Measurements from ENCODE around the gene PRKAR1A.
A peak's percentile ranks its signal among the peaks of the same experiment; 100 is the strongest.
"Not testable (repeated sequence)": the region's sequence is repeated elsewhere in the genome, so short reads cannot be mapped to it uniquely, and the experiment has no call there.

The PRKAR1A gene

GRCh38 chr17:68512247-68512959, at the start of gene PRKAR1A:
PRKAR1A (plus strand) TSS chr17:68512430; CDS start chr17:68515400, 2,970 bp downstream.
- peak; percentile 95 to 100 (median 99) for DNase-seq
- intact Hi-C loops (cut with DNase I): loop anchor here (5.0 to 10.0 kb wide), 2 partner anchors 55 to 722 kb away; partner anchors contain the start of gene WIPI1

DNA sequence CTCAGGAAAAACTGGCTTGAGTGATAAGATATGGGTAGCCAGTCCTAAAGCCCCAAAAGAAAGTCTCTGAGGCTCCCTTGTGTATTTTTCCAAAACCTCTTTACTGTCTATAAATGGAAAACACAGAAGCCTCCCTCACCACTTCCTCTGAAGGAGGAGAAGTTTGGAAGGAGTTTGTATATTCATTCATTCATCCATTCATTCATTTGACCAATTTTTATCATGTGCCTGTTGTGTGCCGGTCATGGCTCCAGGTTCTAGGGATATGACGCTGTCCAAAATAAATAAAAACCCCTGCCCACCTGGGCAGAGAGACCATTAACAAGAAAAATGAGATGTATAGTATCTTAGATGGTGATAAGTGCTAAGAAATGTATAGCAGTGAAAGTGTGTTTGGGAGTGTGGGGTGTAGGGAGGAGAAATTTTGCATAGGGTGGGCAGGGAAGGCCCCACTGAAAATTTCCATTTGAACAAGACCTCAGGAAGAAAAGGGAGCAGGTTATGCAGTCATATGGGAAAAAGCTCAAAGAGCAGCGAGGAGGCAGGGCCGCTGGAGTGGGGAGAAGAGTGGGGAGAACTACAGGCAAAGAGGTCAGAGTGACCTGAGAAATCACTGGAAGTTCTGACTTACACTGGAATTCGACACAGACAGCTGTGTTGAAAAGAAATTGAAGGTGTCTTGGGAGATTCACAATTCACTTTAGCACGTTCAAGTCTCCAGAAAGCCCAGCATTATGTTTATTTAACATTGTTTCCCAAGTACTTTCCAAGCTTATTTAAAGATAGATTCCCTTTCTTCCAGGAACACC, 48.8 kb upstream of the PRKAR1A start:
- DNase-seq: no peak
- intact Hi-C loops (cut with DNase I): loop anchor here (2.0 kb wide), 1 partner anchor 201 kb away; no protein-coding TSS in a partner anchor

DNA sequence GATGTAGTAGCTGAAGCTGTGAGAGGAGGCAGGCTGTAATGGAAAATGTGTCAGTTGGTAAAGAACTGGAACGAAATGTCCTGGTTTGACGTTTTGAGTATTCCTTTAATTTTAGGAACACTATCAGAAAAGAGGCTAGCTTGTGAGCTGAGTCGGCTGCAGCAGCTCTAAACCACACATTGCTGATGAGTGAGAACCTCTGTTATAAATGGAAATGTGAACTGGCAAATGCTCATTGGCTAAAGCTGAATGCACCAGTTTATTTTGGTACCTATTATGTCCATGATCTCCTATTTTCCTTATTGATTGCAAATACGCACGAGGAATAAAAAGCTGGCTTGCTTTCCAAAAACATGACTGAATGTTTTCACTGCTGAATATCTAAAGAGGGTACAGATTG, 43.9 kb upstream of the PRKAR1A start:
- DNase-seq: no peak
- intact Hi-C loops (cut with DNase I): loop anchor here (5.0 kb wide), 1 partner anchor 289 kb away; no protein-coding TSS in a partner anchor

DNA sequence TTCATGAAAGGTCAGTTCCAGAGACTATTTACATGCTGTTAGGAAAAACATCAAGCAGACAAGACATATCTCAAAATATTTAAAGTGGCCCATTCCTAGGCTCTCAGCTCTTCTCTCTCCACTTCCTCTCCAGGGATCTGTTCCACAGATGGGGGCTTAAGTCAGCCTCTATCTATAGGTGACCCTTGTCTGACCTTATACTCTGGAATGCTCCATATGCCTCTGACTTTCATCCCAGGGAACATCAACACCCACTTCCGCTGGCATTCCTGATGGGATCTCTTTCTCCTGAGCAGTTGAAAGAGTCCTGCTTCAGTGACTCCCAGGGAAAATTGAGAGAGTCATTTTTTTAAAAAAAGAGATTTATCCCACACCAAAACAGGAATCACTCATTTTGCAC, 43.4 kb upstream of the PRKAR1A start:
- DNase-seq: no peak
- intact Hi-C loops (cut with DNase I): loop anchor here (5.0 kb wide), 1 partner anchor 289 kb away; no protein-coding TSS in a partner anchor

- intact Hi-C loops (cut with DNase I): no loop called here
Observed at GRCh38 chr17:68470961-68471360, 41.3 kb upstream of the PRKAR1A start.

DNA sequence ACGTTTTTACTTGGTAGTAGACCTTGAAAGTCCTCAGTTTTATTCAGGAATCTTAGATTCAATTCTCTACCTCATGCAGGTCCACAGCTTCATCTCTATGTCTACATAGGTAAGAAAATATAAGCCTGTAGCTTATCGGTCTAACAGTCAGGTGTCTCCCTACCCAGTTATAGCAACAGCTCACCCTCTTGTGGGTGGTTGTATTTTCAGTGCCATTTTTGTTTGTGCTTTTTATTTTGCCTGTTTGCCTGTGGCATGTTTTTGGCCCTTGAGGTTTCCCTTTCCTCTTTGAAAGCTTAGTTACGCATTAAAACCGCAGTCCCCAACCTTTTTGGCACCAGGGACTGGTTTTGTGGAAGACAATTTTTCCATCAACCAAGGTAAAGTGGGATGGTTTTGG, 31.3 kb upstream of the PRKAR1A start:
- intact Hi-C loops (cut with DNase I): no loop called here

More at GRCh38 chr17:68470961-68471360, 41.3 kb upstream of the PRKAR1A start:
- no peak for DNase-seq

DNA sequence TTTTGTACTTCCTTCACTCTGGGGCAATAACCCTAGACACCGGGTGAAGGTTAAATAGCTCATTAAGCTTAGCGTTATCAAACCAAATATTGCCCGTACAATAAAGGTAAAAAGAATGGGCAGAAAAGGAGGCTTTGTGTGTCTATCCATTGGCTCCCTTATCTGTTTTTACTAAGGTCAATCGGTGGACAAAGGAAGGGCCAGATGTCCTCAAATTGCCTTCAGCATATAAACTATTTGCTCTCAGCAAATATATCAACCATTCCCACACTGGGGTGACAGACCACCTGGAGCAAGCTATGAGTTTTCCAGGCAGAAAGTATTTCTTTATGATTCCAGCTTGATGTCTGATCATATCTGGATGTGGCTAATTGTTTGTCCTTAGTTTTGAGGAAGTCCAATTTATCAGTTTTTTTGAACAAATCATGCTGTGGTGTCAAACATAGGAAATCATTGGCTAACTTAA, 29.6 kb upstream of the PRKAR1A start:
- intact Hi-C loops (cut with DNase I): no loop called here
- no peak for DNase-seq

More for the DNA sequence above, 31.3 kb upstream of the PRKAR1A start:
- no peak for DNase-seq

- intact Hi-C loops (cut with DNase I): no loop called here
- DNase-seq: no peak
Observed at GRCh38 chr17:68484458-68484857, 27.8 kb upstream of the PRKAR1A start.

DNA sequence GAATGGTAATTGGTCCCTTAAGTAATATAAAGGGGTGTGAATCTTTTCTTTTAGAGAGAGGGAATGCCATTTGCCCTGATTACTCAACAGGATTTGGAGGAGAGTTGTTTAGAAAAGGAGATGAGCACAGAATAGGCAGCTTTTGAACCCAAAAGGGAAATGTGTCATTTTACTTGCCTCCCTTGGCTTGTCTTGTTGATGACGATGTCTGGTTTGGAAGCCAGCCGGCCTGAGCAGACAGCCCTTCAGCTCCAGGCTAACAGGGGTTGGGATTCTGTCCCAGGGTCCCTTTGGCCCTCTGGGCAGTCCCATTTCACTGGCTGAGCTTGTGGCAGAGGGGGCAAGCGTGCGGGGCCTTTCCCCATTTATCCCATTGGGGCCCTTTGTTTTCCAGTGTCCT, 22.3 kb upstream of the PRKAR1A start:
- intact Hi-C loops (cut with DNase I): no loop called here
- DNase-seq: no peak

DNA sequence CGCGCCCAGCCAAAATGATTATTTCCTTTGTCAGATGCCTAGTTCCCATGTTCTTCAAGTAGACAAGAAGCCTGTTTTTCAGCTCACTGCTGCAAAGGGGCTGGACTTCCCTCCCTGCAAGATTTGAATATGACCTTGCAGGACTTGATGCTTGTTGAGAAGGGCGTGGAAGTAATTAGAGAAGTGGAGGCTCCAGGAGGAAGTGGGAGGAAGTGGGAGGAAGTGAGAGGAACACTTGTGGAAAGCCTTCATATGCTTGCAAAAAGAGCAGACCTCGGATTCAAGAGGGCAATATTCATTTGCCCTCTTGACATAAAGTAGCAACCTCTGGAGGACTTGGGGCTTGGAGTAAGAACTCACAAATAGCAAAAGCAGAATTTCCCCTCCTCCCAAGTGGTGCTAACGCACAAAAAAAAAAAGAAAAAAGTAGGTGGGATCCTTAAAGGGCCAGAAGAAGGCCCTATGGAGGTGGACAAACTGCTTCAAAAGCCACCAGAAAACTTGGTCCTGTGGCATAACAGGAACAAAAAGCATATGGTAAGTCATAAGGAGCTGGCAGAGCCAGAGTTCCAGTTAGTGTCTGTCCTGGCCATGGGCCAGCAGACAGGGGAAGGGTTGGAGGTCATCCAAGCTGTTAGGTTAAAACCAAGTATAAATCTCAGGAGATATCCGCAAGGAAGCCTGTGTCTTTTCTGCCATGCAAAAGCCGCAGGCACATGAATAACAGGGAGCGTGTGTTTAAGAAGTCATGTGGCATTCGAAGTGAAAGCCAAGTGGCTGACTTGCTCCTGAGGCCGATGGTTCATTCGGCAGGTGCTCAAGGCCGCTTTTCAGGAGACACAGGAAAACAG, 20.6 kb upstream of the PRKAR1A start:
- DNase-seq: no peak
- intact Hi-C loops (cut with DNase I): no loop called here

DNA sequence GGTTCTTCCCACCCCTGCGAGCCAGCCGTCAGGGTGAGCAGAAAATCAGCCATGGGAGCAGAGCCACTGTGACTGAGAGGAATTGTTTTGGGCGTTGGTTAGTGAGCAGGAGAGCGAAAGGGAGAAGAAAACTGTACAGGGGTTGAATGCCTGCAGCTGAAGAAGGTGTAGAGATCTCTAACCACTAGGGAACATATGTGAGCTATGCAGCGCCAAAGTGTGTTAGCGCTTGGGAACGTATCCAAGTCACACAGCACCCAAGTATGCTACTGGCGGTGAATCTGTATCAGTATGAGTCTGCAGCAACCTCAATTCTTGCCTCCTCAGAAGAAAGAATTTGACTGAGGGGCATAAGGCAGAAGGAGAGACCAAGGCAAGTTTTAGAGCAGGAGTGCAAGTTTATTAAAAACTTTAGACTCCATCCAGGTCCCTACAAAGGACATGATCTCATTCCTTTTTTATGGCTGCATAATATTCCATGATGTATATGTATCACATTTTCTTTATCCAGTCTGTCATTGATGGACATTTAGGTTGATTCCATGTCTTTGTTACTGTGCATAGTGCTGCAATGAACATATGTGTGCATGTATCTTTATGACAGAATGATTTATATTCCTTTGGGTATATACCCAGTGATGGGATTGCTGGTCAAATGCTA, 19.7 kb upstream of the PRKAR1A start:
- DNase-seq; intact Hi-C loops (cut with DNase I): not testable (repeated sequence)

DNA sequence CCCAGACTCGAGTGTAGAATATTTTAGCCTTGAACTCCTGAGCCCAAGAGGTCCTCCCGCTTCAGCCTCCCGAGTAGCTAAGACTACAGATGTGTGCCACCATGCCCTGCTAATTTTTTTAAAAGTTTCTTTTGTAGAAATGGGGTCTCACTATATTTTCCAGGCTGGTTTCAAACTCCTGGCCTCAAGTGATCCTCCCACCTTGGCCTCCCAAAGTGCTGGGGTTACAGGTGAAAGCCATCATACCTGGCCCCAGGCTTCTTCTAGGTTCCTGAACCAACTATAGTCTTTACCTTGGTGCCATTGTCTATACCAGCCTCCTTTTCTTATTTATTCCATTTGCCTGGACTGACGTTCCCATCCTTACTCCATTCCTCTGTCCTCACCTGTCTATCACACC, 17.1 kb upstream of the PRKAR1A start:
- intact Hi-C loops (cut with DNase I): no loop called here
- DNase-seq: no peak

- intact Hi-C loops (cut with DNase I): no loop called here
- DNase-seq: no peak
Observed at GRCh38 chr17:68497885-68498319, 14.3 kb upstream of the PRKAR1A start.

DNA sequence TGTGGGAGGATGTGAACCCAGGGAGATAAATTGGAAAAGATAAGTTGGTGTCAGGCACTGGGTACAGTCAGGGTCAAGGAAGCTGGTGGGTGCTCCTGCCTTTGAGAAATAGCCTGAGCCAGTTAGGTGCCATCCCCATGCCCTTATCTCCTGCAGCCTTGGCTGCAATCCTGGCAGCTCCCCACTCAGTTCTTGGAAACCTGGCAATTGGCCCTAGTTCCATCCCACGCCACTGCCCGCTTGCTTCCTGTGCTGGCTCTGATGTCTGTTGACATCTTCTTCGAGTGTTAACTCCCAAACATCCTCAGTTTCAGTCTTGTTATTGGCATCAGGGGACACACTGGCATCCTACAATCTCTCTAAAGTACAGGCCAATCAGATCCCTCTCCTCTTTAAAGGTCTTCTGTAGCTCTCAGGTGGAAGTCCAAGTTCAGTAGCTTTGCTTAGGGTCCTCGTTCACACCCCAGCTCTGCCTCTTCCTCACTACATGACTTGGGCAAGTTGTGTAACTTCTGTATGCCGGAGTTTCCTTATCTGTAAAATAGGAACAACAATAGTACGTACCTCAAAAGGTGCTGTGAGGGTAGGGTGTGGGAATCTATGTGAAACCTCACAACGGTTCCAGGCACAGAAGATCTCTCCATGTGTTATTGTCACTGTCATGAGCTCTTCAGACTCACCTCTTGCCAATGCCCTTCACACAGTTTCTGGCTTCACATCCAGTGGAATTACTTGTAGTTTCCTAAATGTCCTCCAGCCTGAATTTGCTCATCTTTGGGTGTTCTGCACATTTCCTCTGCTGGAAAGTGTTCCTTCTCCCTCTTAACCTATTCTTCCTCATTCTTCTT, 13.5 kb upstream of the PRKAR1A start:
- DNase-seq: no peak
- intact Hi-C loops (cut with DNase I): no loop called here

- intact Hi-C loops (cut with DNase I): no loop called here
- DNase-seq: no peak
Observed at GRCh38 chr17:68499587-68499986, 12.6 kb upstream of the PRKAR1A start.

GRCh38 chr17:68501074-68501473, 11.2 kb upstream of the PRKAR1A start:
- intact Hi-C loops (cut with DNase I): no loop called here
- no peak for DNase-seq

DNA sequence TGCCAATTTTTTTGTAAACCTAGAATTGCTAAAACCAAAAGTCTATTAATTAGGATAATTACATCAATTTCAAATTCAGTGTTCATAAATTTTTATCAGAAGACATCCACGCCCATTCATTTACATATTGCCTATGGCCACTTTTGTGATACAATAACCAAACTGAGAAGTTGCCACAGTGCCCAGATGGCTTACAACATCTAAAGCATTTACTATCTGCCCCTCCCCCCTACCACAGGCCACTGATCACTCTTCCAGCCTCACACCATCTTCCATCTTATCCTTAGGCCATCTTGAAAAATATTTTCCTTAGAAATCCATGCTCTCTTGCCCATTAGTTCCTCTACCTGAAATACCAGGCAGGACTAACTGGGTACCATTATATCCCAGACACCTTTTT, 6.3 kb upstream of the PRKAR1A start:
- intact Hi-C loops (cut with DNase I): no loop called here
- DNase-seq: no peak

- intact Hi-C loops (cut with DNase I): no loop called here
- no peak for DNase-seq
Observed at GRCh38 chr17:68507576-68507975, 4.7 kb upstream of the PRKAR1A start.

All from posterior cingulate gyrus (tissue), 11 donors.